Thymus (tissue), 11 donors: Measurements from ENCODE around the gene LIX1. TPM values are rescaled to one million over a fixed set of nuclear protein-coding genes. Genes with fewer than 3 reads are reported as not detected.
A peak's percentile ranks its signal among the peaks of the same experiment; 100 is the strongest.

Experiments
- DNase-seq, 9 donors: peaks; one replicate each; pipeline ENCODE4 v3.0.0-alpha.2; 2013; ENCODE audit warnings: low spot score in 9 of 9, low read depth in 6 of 9, missing footprints in 1 of 9
- H3K27ac ChIP-seq, 2 donors: one replicate each; pipeline ENCODE4 v1.5.1; 2013; ENCODE audit warnings: control low read depth in 1 of 2, low read depth in 1 of 2, low read length in 1 of 2, mild to moderate bottlenecking in 1 of 2, moderate library complexity in 1 of 2
- H3K27me3 ChIP-seq, 2 donors: one replicate each; pipeline ENCODE4 v1.5.1; 2013; ENCODE audit warnings: low read length in 1 of 2; ENCODE audit not compliant: control insufficient read depth in 2 of 2, insufficient read depth in 1 of 2
- H3K36me3 ChIP-seq, 2 donors: one replicate each; pipeline ENCODE4 v1.5.1; 2013; ENCODE audit warnings: low read length in 1 of 2, mild to moderate bottlenecking in 1 of 2, moderate library complexity in 1 of 2; ENCODE audit not compliant: control insufficient read depth in 2 of 2, insufficient read depth in 2 of 2
- H3K4me1 ChIP-seq, 2 donors: one replicate each; pipeline ENCODE4 v1.5.1; 2013; ENCODE audit warnings: low read length in 2 of 2; ENCODE audit not compliant: control insufficient read depth in 2 of 2, insufficient read depth in 2 of 2
- H3K4me3 ChIP-seq, 2 donors: one replicate each; pipeline ENCODE4 v1.5.1; 2013; ENCODE audit warnings: low read length in 2 of 2, control low read depth in 1 of 2, mild to moderate bottlenecking in 1 of 2
- H3K9me3 ChIP-seq, 2 donors: one replicate each; pipeline ENCODE4 v1.5.1; 2013; ENCODE audit warnings: low read length in 1 of 2, mild to moderate bottlenecking in 1 of 2; ENCODE audit not compliant: control insufficient read depth in 2 of 2, insufficient read depth in 1 of 2
- WGBS: extraction: QIAGEN DNeasy Blood & Tissue Kit; methylation state at CpG from one replicate; pipeline ENCODE4 v1.1.7; 2013; 5-methylcytosine and 5-hydroxymethylcytosine counted together
- polyA plus RNA-seq: library from polyadenylated mRNA; stranded (reverse); fragments of 200-250 nt; gene quantifications from one replicate; pipeline ENCODE4 v1.2.3, GENCODE V29; 2013
- total RNA-seq: library from RNA; stranded (reverse); fragments of 120-200 nt; gene quantifications from one replicate; pipeline ENCODE4 v1.2.4, GENCODE V29; 2013
- donor health status: healthy.

LIX1 gene
- total and polyA plus RNA-seq, 2 donors = 0.09 TPM

DNA sequence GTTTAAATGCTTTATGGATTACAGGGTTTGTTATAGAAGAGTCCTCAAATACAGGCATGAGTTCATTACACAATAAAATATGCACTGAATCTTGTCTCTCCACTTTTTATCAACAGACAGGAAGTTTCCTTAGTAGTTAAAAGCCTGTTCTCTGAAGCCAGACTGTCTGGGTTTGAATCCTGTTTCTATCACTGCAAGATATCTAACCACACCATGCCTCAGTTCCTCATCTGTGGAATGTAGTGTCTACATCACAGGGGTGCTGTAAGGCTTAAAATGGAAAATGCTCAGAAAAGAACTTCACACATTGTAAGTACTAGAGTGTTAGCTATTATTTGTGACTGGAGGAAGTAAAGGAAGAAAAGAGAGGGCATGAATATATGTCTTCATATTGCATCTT is 9.3 kb downstream of the LIX1 start:
- Histone ChIP-seq H3K27ac (no peak overlapping the region), H3K27me3 (no peaks in the 10 kb centered on the region), H3K4me1 (peaks cover 0 to 2% of the 10 kb centered on the region in 2 donors), H3K4me3 (no peak overlapping the region), H3K36me3 (no peaks in the 10 kb centered on the region), H3K9me3 (no peaks in the 10 kb centered on the region)
- peak in 1 of 9 donors; percentile 31 for DNase-seq

DNA sequence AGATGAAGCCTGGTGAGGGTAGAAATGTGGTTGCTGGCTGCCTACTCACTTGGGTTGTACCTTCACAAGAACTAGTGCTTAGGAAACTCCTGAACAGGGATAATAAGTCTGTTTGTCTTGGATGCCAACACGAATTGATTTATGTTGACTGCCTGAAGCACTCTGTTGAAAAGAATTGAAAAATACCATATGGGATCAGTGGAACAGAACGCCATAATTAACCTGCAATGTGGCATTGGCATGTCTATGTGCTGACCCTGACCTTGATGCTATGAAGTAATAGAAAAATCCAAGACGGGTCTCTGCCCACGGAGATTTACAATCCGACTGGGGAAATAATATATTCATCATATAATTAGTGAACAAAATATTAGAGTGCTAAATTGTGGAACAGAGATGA is 10.5 kb downstream of the LIX1 start:
- Histone ChIP-seq H3K4me1 (peaks cover 0 to 2% of the 10 kb centered on the region in 2 donors), H3K36me3 (no peaks in the 10 kb centered on the region), H3K27ac (no peak overlapping the region), H3K4me3 (no peak overlapping the region), H3K9me3 (no peaks in the 10 kb centered on the region), H3K27me3 (no peaks in the 10 kb centered on the region)
- 78% methylated on average over 5 of the region's 5 CpGs for WGBS
- no peak for DNase-seq

DNA sequence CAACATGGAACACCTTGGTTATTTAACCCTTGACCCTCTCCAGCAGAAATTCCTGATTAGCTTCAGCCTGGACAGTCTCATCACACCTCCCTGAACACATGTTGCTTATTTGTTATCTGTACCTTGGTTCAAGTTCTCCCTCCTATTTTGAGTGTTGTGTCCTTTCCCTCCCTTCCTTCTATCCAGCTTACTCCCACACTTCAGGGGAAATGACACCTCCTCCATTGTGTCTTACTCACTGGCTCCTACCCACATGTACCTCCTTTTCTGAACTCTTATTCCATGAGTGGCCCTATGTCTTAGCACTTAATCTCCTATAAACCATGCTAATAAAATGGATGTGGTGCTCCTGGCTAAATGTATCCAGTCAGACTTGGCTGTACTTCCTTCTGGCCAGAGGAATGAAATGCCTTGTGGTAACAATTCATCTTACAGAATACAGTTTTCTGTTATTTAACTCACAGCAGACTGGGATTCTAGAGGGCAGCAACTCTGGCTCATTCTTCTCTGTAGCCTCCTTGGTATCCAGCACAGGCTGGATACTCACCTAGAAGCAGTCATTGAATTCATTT is 11.2 kb downstream of the LIX1 start:
- DNase-seq = no peak
- H3K27ac ChIP-seq = no peak overlapping the region
- H3K27me3 ChIP-seq = no peaks in the 10 kb centered on the region
- no peaks in the 10 kb centered on the region for H3K9me3 ChIP-seq
- H3K36me3 ChIP-seq = no peaks in the 10 kb centered on the region
- no peak overlapping the region for H3K4me3 ChIP-seq
- H3K4me1 ChIP-seq = peaks cover 0 to 2% of the 10 kb centered on the region in 2 donors

DNA sequence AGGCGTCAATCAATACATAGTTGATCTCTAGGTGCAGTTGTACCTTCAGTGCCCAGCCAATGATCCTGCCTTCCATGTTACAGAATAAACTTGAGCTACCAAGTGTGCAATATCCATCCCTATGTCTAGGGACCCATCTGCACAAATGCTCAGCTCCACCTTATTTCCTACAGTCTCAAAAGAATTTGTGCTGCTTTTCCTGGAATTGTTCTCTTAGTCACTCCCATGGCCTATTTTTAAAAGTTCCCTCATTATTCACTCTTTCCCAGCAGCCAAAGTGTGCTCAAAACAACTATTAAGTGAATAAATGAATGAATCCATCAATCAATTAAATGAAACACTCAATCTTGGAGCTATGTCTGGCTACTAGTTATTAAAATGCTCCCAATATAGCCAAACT is 14.7 kb downstream of the LIX1 start:
- Histone ChIP-seq H3K36me3 (no peaks in the 10 kb centered on the region), H3K9me3 (no peaks in the 10 kb centered on the region), H3K27me3 (no peaks in the 10 kb centered on the region), H3K4me1 (peaks cover 0 to 2% of the 10 kb centered on the region in 2 donors), H3K4me3 (no peak overlapping the region), H3K27ac (no peak overlapping the region)
- 100% methylated on average over 1 of the region's 1 CpG for WGBS
- DNase-seq = no peak

DNA sequence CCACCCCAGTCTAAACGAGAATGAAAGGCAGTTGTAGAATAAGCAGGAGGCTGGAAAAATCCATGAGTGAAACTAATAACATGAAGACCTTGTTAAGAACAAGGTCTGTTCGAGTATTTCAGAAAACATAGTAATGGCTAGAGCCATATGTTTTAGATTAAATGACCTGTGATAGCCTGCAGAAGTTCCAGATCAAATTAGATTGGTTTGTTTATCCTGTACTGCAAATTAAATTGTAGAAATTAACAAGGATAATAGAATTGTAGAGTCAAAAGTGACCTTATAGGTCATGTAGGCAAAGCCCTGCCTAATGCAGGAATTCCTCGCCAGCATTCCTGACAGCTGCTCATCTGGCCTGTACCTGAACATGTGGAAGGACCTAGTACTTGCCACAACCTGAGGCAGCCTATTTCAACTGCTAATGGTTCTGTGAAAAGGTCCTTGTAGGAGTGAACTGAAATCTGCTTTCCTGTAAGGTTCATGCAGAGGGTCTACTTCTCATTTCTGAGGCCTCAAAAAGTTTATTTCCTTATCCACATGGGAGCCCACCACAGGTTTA is 17.2 kb downstream of the LIX1 start:
- WGBS = 94% methylated on average over 3 of the region's 3 CpGs
- H3K9me3 ChIP-seq = no peaks in the 10 kb centered on the region
- no peaks in the 10 kb centered on the region for H3K27me3 ChIP-seq
- no peaks in the 10 kb centered on the region for H3K36me3 ChIP-seq
- no peaks in the 10 kb centered on the region for H3K4me1 ChIP-seq
- H3K27ac ChIP-seq = no peak overlapping the region
- no peak overlapping the region for H3K4me3 ChIP-seq
- no peak for DNase-seq

DNA sequence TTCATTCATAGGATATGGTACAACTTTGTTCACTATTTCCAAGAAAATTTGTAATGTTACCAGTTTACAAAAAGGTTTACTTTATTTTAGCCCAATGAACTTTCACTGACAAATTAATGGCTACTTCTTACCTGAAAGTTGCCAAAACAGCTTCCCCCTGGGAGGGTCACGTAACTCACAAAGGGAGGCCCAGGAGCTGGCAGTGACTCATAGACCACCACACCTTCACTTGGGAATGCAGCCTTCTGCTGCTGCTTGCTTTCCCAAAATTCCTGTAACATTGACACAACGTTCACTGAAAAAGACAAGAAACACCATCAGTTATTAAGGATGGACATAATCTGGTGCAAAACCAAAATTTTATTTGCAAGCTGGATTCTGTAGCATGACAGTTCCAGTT is 18.1 kb downstream of the LIX1 start:
- DNase-seq = no peak
- no peak overlapping the region for H3K27ac ChIP-seq
- no peak overlapping the region for H3K4me3 ChIP-seq
- no peaks in the 10 kb centered on the region for H3K4me1 ChIP-seq
- no peaks in the 10 kb centered on the region for H3K27me3 ChIP-seq
- H3K9me3 ChIP-seq = no peaks in the 10 kb centered on the region
- no peaks in the 10 kb centered on the region for H3K36me3 ChIP-seq
- 94% methylated on average over 2 of the region's 2 CpGs for WGBS

DNA sequence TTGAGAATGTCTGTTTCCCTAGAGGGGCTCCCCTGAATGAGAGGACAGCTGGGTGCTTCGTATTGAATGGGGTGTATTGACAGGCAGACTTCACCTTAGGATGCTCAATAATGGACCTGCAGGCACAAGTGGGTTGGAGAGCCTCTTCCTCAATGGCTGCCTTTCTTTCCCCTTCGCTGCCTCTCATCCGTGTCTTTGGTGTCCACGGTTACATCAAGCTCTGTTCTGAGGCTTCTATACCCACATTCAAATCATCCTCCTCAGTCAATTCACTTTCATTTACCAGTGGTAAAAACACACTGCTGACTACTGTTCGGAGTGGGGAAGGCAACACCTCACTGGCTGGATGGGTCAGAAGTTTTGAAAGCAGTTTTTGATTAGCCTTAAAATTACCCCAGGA is 20.6 kb downstream of the LIX1 start:
- no peaks in the 10 kb centered on the region for H3K4me1 ChIP-seq
- no peaks in the 10 kb centered on the region for H3K9me3 ChIP-seq
- H3K36me3 ChIP-seq = no peaks in the 10 kb centered on the region
- H3K27me3 ChIP-seq = no peaks in the 10 kb centered on the region
- no peak for DNase-seq
- no peak overlapping the region for H3K27ac ChIP-seq
- 95% methylated on average over 5 of the region's 5 CpGs for WGBS
- no peak overlapping the region for H3K4me3 ChIP-seq

DNA sequence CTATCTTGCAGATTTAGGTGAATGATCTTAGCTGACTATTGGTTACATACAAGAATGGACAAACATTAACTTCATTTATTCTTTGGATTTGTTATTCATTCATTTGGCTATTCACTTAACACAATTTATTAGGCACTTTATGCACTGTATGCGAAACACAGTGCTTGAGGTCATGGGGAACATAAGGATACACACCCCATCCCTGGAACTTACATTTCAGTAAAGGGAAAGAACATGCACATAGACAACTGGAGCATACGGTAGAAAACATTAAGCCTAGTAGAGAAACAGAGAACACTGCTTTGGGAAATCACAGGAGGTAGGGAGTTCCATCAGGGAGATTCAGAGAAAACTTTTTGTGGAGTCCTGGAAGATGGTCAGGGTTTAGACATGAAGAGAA is 22.2 kb downstream of the LIX1 start:
- Histone ChIP-seq H3K36me3 (no peaks in the 10 kb centered on the region), H3K27me3 (no peaks in the 10 kb centered on the region), H3K27ac (no peak overlapping the region), H3K4me3 (no peak overlapping the region), H3K4me1 (no peaks in the 10 kb centered on the region), H3K9me3 (no peaks in the 10 kb centered on the region)
- DNase-seq = no peak
- 72% methylated on average over 2 of the region's 2 CpGs for WGBS

DNA sequence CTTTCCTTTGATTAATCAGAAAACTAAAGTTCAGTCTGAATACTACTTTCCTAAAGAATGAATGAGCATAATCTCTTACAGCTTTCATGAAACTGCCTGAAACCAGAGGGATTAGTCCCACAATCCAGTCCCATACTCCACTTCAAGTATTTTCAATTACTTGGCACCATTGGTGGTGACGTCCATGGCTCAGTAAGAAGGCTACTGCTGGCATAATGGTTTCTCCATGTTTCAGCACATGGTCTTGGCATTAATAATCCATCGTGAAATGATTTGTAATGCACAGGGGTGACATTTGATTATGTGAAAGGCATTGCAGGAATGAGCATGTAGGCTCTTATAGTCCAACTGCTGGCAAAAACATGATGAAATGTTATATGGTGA is 23.4 kb downstream of the LIX1 start:
- H3K4me1 ChIP-seq = no peaks in the 10 kb centered on the region
- H3K36me3 ChIP-seq = no peaks in the 10 kb centered on the region
- DNase-seq = no peak
- no peak overlapping the region for H3K27ac ChIP-seq
- no peaks in the 10 kb centered on the region for H3K9me3 ChIP-seq
- H3K27me3 ChIP-seq = no peaks in the 10 kb centered on the region
- H3K4me3 ChIP-seq = no peak overlapping the region
- 95% methylated on average over 2 of the region's 2 CpGs for WGBS
